ENCODE measurements around the gene MRPL22.
"Not testable (repeated sequence)": the region's sequence is repeated elsewhere in the genome, so short reads cannot be mapped to it uniquely, and the experiment has no call there.

MRPL22 gene

DNA sequence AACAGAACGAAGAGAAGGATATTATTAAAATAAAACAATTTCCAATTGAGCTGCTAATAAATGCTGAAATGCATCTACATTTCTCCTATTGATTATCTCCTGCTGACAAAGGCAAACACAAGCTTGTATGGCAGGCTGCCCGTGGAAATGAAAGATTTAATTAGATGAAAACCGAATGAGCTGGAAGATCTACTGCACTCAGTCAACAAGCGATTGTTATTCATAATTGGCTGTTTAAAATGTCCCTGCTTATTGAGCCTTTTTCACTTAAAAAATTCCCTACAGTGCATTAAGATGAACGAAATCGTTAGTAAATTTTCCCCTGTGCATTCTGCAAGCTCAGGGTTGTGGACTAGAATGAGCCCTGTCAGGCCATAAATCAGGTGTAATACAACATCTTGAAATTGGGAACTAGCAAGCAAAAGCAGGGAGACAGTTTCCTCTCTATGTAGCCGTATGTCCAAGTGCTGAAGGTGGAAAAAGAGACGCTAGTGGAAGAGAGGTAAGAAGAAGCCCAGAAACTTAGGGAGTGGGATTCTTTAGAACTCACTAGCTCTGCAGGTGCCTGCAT is 44.2 kb downstream of the MRPL22 start:
- DNase-seq, result no peak
- intact Hi-C loops (cut with DNase I), result no loop called here

DNA sequence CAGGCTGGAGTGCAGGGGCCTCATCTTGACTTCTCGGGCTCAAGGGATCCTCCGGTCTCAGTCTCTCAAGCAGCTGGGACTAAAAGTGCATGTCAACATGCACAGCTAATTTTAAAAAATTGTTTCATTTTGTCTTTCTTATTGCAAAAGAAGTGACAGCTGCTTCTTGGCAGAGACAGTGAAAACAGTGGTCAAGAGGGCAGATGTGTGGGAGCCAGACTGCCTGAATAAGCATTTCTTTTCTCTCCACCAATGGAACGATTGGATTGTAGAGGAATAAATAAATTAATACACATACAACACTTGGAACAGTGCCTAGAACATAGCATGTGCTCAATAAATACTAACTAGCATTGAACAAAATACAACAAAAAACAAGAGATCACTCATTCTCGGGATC is 45.3 kb downstream of the MRPL22 start:
- DNase-seq, result no peak
- intact Hi-C loops (cut with DNase I), result no loop called here

DNA sequence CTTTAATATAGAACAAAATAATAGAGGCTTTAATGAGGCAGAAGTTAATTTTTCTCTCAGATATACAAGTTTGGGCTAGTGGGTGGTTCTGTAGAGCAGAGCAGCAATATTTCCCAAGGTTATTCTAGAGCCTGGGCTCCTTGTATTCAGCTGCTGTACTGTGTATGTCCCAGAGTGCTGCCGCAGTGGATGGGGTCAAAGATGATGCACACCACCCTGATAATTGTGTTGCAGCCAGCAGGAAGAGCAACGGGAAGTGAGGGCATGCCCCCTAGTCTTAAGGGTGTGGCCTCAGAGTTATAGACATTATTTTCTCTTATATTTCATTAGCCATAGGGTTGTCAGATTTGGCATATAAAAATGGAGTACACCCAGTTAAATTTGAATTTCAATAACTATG is 48.8 kb downstream of the MRPL22 start:
- intact Hi-C loops (cut with DNase I), result no loop called here
- DNase-seq, result no peak

DNA sequence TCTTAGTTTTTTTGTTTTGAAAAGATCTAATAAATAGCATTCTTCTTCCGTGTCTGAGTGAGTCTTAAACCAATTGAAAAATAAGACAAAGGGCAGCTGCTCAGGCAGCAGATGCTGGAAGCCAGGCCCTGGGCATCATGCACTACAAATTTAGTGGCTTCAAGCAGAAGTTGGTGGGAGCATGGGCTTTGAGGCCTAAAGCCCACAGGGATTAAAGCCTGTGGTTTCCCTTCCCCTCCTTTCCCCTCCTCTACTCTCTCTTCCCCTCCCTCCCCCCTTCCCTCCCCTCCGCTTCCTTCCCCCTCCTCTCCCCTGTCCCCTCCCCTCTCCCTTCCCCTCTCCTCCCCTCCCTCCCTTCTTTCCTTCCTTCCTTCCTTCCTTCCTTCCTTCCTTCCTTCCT is 52.6 kb downstream of the MRPL22 start:
- intact Hi-C loops (cut with DNase I), result no loop called here
- no peak for DNase-seq

DNA sequence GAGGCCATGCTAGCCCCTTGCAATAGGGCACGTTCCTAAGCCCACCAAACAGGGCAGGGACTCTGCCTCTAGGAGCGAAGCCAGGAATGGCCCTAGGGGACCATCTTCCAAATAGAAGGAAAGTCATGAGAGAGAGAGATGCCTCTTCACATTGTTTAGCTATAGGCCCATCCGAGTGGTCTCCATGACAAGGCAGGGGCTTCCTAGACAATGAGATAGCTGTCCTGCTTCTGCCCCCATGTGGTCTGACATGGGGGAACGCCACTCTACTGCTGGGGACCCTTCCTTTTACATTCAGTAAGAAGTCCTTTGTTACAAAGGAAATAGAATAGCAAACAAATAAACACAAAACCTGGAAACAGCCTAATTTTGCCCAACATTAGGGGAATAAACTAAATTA is 54.8 kb downstream of the MRPL22 start:
- no peak for DNase-seq
- intact Hi-C loops (cut with DNase I), result no loop called here

DNA sequence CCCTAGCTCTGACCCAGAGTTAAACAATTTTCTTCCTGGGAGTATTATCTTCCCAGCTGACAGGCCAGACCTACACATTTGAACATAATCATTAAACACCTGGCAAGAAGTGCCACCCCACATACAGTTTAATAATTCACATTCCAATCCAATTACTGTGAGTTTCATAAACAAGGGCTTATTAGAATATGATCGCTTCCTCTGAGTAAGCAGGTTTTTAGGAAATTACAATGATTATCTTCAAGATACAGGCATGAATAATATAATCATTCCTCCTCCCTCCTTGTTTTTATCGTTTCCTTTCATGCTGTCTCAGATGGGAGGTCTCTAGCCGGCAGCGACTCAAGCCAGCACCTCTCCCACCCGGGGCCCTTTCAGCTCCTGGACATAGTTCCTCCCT is 56.9 kb downstream of the MRPL22 start:
- intact Hi-C loops (cut with DNase I), result no loop called here
- DNase-seq, result no peak

DNA sequence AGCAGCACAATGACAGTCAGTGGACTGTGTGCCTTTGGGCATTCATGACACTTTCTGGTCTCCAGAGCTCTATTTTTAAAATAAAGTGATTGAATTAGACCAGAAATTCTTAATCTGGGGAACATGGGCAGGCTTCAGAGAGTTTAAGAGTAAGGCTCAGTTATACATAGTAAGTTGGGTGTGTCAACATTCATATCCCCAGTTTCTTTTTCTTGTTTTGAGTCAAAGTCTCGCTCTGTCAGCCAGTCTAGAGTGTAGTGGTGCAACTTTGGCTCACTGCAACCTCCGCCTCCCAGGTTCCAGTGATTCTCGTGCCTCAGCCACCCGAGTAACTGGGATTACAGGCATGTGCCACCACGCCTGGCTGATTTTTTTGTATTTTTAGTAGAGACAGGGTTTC is 59.0 kb downstream of the MRPL22 start:
- intact Hi-C loops (cut with DNase I), result no loop called here

DNA sequence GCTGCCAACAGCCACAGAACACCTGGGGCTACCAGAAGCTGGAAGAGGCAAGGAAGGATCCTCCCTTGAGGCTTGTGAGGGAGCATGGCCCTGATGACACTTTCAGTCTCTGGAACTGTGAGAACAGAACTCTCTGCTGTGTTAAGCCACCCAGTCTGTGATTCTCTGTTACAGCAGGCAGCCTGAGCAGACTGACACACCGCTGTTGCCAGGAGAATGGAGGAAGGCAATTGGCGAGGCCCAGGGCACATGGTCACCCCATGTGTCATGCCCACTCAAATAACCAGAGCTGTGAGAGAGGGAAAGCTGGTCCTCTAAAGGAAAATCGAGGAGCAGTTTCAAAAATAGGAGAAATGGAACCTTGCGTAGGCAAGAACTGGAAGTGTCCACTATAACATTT is 60.6 kb downstream of the MRPL22 start:
- intact Hi-C loops (cut with DNase I), result no loop called here
- DNase-seq, result no peak

More for the DNA sequence above, 59.0 kb downstream of the MRPL22 start:
- DNase-seq, result no peak

DNA sequence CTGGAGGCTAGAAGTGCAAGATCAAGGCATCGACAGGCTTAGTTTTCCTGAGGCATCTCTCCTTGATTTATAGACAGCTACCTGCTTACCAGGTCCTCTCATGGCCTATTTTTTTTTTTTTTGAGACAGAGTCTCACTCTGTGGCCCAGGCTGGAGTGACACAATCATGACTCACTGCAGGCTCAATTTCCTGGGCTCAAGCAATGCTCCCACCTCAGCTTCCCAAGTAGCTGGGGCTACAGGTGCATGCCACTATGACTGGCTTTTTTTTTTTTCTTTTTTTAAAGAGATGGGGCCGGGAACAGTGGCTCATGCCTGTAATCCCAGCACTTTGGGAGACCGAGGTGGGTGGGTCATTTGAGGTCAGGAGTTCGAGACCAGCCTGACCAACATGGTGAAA is 61.8 kb downstream of the MRPL22 start:
- peak in 1 of 10 donors; percentile 22 for DNase-seq
- intact Hi-C loops (cut with DNase I), result not testable (repeated sequence)

DNA sequence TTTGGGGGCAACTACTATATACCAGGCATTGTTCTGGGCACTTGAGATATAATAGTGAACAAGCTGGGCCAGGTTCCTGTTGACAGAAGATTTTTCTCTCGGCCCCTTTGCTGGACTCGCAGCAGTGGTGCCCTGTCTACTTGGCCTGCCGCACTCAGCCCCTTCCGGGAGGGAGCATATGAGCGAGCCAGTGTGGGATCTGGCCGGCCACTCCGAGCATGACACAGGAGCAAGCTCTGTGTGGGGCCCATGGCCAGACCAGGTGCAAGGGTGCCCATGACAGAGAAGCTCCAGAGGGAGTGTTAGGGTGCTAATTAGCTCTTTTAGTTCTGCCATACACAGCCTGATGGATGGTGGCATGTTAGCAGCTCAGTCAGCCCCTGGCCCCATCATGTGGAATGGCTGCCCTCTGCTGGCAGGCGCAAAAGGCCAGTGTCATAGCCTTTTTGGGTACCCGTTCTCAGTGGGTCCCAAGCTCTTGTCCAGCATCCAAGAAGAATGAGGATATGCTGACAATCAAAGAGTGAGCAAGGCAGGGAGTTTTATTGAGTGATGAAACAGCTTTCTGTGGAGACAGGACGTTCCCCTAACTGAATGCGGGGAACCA is 63.4 kb downstream of the MRPL22 start:
- peak in 3 of 10 donors; percentile 56 to 85 (median 59) for DNase-seq
- intact Hi-C loops (cut with DNase I), result no loop called here

DNA sequence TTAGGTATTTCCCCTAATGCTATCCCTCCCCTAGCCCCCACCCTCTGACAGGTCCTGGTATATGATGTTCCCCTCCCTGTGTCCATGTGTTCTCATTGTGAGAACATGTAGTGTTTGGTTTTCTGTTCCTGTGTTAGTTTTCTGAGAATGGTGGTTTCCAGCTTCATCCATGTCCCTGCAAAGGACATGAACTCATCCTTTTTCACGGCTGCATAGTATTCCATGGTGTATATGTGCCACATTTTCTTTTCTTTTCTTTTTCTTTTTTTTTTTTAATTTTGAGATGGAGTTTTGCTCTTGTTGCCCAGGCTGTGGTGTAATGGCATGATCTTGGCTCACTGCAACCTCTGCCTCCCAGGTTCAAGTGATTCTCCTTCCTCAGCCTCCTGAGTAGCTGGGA is 65.4 kb downstream of the MRPL22 start:
- intact Hi-C loops (cut with DNase I), result not testable (repeated sequence)

DNA sequence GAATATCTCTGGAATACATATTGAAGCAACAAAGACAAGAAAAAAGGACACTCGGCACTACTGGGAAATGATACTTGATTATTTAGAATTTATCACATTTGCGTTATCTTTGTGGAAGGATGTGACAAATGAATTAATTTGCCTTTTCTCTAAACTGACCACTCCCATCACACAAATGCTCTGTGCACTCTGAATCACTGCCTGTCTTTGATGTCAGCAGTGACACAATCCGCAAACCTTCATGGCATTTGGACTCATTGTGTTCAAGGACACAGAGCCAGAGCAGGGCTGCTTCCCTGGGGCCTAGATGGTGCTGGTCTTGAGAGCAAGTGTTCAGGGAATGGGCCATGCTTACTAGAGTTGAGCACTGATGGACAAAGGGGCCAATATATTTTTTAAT is 67.8 kb downstream of the MRPL22 start:
- DNase-seq, result no peak
- intact Hi-C loops (cut with DNase I), result no loop called here

More for the DNA sequence above, 65.4 kb downstream of the MRPL22 start:
- DNase-seq, result not testable (repeated sequence)

DNA sequence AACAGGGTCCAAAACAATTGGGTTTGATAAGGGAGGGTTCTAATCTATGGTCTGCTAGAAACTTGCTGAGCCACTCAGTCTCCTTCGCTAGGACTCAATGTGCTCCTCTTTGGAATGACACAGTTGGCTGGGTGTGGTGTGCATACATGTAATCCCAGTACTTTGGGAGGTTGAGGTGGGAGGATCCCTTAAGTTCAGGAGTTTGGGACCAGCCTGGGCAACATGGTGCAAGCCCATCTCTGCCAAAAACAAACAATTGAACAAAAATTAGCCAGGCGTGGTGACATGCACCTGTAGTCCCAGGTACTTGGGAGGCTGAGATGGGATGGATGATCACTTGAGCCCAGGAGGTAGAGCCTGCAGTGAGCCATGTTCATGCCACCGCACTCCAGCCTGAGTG is 70.0 kb downstream of the MRPL22 start:
- DNase-seq, result no peak
- intact Hi-C loops (cut with DNase I), result no loop called here

DNA sequence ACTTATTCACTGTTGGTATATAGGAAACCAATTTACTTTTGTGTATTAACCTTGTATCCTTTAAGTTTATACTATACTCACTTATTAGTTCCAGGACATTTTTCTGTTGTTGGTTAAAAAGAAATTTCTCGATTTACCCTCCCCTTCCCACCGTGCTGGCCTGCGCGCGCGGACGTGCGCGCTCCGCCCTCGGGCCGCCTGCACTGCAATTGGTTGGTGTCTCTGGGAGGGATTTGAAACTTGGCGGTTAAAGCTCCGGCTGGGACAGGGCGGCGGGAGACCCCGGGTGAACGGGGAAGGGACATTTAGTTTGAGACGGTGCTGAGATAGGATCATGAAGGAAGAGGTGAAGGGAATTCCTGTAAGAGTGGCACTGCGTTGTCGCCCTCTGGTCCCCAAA is 72.7 kb downstream of the MRPL22 start, which contains the start of gene KIF4B:
Gene KIF4B, plus strand, starts transcription at position 230 of the 400 bp plus-strand sequence. Its CDS starts 105 bp downstream, at position 335.
- no peak for DNase-seq
- intact Hi-C loops (cut with DNase I), result no loop called here

DNA sequence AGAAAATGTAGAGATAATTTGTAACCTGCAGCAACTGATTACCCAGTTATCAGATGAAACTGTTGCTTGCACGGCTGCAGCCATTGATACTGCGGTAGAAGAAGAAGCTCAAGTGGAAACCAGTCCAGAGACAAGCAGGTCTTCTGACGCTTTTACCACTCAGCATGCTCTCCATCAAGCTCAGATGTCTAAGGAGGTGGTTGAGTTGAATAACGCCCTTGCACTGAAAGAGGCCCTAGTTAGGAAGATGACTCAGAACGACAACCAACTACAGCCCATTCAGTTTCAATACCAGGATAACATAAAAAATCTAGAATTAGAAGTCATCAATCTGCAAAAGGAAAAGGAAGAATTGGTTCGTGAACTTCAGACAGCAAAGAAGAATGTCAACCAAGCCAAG is 74.4 kb downstream of the MRPL22 start:
- intact Hi-C loops (cut with DNase I), result no loop called here
- no peak for DNase-seq

DNA sequence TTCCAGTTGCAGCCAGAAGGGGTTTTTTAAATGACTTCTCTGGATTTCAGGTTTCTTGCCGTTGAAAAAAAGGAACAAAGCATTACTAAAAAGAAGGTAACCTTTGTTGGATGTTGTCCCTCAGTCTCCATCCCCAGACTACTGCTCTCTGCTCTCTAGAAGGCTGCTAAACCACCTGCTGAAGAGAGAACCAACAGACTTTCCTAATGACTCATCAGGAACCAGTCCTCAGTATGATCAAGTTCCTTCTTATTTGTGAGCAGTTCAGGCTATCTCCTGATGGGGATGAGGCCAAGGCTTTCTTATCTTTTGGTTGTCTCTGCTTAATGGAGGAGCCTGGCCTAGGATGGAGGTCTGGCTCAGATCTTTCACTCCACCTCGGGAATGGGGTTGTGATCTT is 76.7 kb downstream of the MRPL22 start:
- intact Hi-C loops (cut with DNase I), result no loop called here
- no peak for DNase-seq
